OCI-LY1 (cell line): ENCODE measurements around the gene ULBP2.

Experiments
- CTCF ChIP-seq: fragments of 200-600 bp; sonication (generic), shearing (Covaris generic); IDR thresholded peaks from 2 replicates; pipeline ENCODE4 v1.5.1; 2017; ENCODE audit warnings: mild to moderate bottlenecking, antibody characterized with exemption, low read length, moderate library complexity, mixed read lengths
- EZH2 ChIP-seq: fragments of 200-600 bp; sonication (generic), shearing (Covaris generic); IDR thresholded peaks from 2 replicates; pipeline ENCODE4 v1.8.0; 2017; ENCODE audit warnings: borderline replicate concordance, mixed run types, mild to moderate bottlenecking, antibody characterized with exemption, low read length, moderate library complexity, mixed read lengths

GRCh38 chr6:149933036-149933435 lies 8.8 kb upstream of the ULBP2 start:
- TF ChIP-seq EZH2, result no peak
- TF ChIP-seq CTCF, result no peak
